Prostate gland (tissue), 2 donors: ENCODE results near the gene KCNK5. TPM values are rescaled to one million over a fixed set of nuclear protein-coding genes. Genes with fewer than 3 reads are reported as not detected.

Experiments
- DNase-seq: peaks from one replicate; pipeline ENCODE4 v3.0.0-alpha.2; 2019; ENCODE audit warnings: low spot score
- H3K27ac ChIP-seq, 2 donors: fragments of 200-600 bp; sonication (generic); 2 replicates each; pipeline ENCODE4 v1.5.1; 2017 to 2019
- H3K27me3 ChIP-seq: fragments of 200-600 bp; sonication (generic); replicated peaks from 2 replicates; pipeline ENCODE4 v1.5.1; 2019; ENCODE audit not compliant: insufficient read depth
- H3K36me3 ChIP-seq, 2 donors: fragments of 200-600 bp; sonication (generic); 1 replicate in 1 of 2; 2 replicates in 1 of 2; pipeline versions ENCODE4 v1.5.1 to v1.8.1; 2017 to 2019
- H3K4me1 ChIP-seq: fragments of 200-600 bp; sonication (generic); replicated peaks from 2 replicates; pipeline ENCODE4 v1.5.1; 2019
- H3K4me3 ChIP-seq, 2 donors: fragments of 200-600 bp; sonication (generic); 2 replicates each; pipeline ENCODE4 v1.5.1; 2017 to 2019
- H3K9me3 ChIP-seq: fragments of 200-600 bp; sonication (generic); 2 replicates; pipeline ENCODE4 v1.5.1; 2017
- CTCF ChIP-seq, 4 experiments: fragments of 200-600 bp in 2 of 4; fragments of 450-650 bp in 2 of 4; sonication (generic) in 2 of 4; IDR thresholded peaks; 1 replicate in 3 of 4; 2 replicates in 1 of 4; pipeline ENCODE4 v1.5.1; 2016 to 2019; ENCODE audit warnings: antibody characterized with exemption in 4 of 4, mild to moderate bottlenecking in 2 of 4, moderate library complexity in 2 of 4
- POLR2A ChIP-seq: fragments of 450-650 bp; IDR thresholded peaks from one replicate; pipeline ENCODE4 v1.6.1; 2016; ENCODE audit warnings: antibody characterized with exemption, mild to moderate bottlenecking
- POLR2AphosphoS5 ChIP-seq: sonication (generic); formaldehyde crosslinking; IDR thresholded peaks from one replicate; pipeline ENCODE4 v1.6.1; 2017; ENCODE audit warnings: antibody characterized with exemption
- WGBS: methylation state at CpG from one replicate; pipeline ENCODE4 v1.1.5; 2018; 5-methylcytosine and 5-hydroxymethylcytosine counted together
- intact Hi-C: fragments of 100-400 bp; cut with DNase I; formaldehyde crosslinking; loops from one replicate; pipeline ENCODE4 v1.14.2; 2022
- total RNA-seq, 2 donors: library from RNA; depleted of rRNA; stranded (reverse); fragments of >200 nt; gene quantifications; one replicate each; pipeline ENCODE4 v1.1.0, GENCODE V29; 2016

Gene KCNK5
- total RNA-seq, 2 donors from 2014 or later = 1.8 to 2.7 TPM

GRCh38 chr6:39226639-39227329 is 2.5 kb downstream of the KCNK5 start:
- WGBS = 56% methylated on average over 10 of the region's 10 CpGs
- DNase-seq = no peak
- Histone ChIP-seq H3K4me3 (no peak overlapping the region), H3K36me3 (no peaks in the 10 kb centered on the region), H3K27ac (no peak overlapping the region), H3K27me3 (peaks cover 4% of the 10 kb centered on the region), H3K9me3 (no peaks in the 10 kb centered on the region), H3K4me1 (no peaks in the 10 kb centered on the region)
- intact Hi-C loops = no loop called here
- TF ChIP-seq POLR2AphosphoS5 = no peak
- TF ChIP-seq POLR2A = no peak
- no peak for TF ChIP-seq CTCF (IDR thresholded peaks at IDR 0.05)

GRCh38 chr6:39225946-39226437 is 3.3 kb downstream of the KCNK5 start:
- H3K4me3 ChIP-seq = no peak overlapping the region

DNA sequence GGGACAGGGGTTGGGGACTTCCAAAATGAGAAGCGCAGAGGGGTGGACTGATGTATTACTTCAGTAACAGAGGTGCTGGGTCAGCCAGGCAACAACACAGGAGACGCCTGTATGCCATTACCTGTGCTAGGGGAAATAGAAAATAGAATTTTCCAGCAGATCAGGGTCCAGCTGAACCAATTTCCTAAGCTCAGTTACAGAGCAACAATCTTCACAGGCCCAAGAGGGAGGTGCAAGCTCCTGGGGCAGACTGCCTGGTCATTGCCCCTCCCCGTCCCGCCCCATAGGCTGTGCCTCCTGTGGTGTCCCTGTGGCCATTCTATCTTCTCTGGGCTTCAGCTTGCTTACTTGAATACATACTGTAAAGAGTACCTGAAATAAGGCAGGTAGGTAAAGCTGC is 3.7 kb downstream of the KCNK5 start:
- DNase-seq = no peak
- peaks cover 4% of the 10 kb centered on the region for H3K27me3 ChIP-seq
- no peak overlapping the region for H3K4me3 ChIP-seq
- WGBS = 92% methylated on average over 4 of the region's 4 CpGs
- no peaks in the 10 kb centered on the region for H3K9me3 ChIP-seq
- H3K4me1 ChIP-seq = no peaks in the 10 kb centered on the region
- no peak for TF ChIP-seq CTCF (IDR thresholded peaks at IDR 0.05)
- TF ChIP-seq POLR2A = no peak
- TF ChIP-seq POLR2AphosphoS5 = no peak
- H3K36me3 ChIP-seq = no peaks in the 10 kb centered on the region
- intact Hi-C loops = no loop called here
- no peak overlapping the region for H3K27ac ChIP-seq

More at GRCh38 chr6:39225946-39226437, 3.3 kb downstream of the KCNK5 start:
- Histone ChIP-seq H3K4me1 (no peaks in the 10 kb centered on the region), H3K36me3 (no peaks in the 10 kb centered on the region), H3K27me3 (peaks cover 4% of the 10 kb centered on the region), H3K27ac (no peak overlapping the region), H3K9me3 (no peaks in the 10 kb centered on the region)
- 83% methylated on average over 6 of the region's 6 CpGs for WGBS
- intact Hi-C loops = no loop called here
- DNase-seq = no peak
- TF ChIP-seq CTCF (IDR thresholded peaks at IDR 0.05) (no peak), POLR2AphosphoS5 (no peak), POLR2A (no peak)

GRCh38 chr6:39224523-39225182 is 4.6 kb downstream of the KCNK5 start:
- Histone ChIP-seq H3K36me3 (no peaks in the 10 kb centered on the region), H3K4me3 (no peak overlapping the region), H3K4me1 (no peaks in the 10 kb centered on the region), H3K27me3 (peaks cover 4% of the 10 kb centered on the region), H3K27ac (no peak overlapping the region), H3K9me3 (no peaks in the 10 kb centered on the region)
- no peak for DNase-seq
- intact Hi-C loops = no loop called here
- 75% methylated on average over 5 of the region's 5 CpGs for WGBS
- no peak for TF ChIP-seq POLR2A
- TF ChIP-seq CTCF (IDR thresholded peaks at IDR 0.05) = no peak
- no peak for TF ChIP-seq POLR2AphosphoS5
